ENCODE results near the gene ZMIZ2.

Gene ZMIZ2

GRCh38 chr7:44756904-44757303 lies 8.3 kb downstream of the ZMIZ2 start:
- no peak for DNase-seq

DNA sequence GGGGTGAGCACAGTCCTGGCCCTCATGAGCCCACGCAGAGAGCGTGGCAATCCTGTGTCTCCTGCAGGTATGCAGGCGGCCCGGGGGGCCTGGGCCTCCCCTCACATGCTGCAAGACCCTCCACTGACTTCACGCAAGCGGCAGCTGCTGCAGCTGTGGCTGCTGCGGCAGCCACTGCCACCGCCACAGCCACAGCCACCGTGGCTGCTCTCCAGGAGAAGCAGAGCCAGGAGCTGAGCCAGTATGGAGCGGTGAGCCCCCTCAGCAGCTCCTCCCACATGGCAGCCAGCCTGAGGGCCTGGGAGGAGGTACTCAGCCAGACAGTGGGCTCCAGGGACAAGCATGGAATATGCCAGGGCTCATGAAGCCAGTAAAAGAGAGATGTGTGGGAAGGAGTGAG lies 8.7 kb downstream of the ZMIZ2 start:
- DNase-seq, result no peak

DNA sequence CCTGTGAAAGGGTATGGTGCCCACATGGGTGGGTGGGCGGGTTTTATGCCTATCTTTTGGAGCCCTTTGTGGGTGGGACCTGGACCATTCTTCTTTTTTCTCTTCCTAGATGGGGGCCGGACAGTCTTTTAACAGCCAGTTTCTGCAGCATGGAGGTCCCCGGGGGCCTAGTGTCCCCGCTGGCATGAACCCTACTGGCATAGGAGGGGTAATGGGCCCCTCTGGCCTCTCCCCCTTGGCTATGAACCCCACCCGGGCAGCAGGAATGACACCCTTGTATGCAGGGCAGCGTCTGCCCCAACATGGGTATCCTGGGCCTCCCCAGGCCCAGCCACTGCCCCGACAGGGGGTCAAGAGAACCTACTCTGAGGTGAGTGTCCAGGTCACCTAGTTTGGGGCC lies 9.1 kb downstream of the ZMIZ2 start:
- DNase-seq, result no peak

DNA sequence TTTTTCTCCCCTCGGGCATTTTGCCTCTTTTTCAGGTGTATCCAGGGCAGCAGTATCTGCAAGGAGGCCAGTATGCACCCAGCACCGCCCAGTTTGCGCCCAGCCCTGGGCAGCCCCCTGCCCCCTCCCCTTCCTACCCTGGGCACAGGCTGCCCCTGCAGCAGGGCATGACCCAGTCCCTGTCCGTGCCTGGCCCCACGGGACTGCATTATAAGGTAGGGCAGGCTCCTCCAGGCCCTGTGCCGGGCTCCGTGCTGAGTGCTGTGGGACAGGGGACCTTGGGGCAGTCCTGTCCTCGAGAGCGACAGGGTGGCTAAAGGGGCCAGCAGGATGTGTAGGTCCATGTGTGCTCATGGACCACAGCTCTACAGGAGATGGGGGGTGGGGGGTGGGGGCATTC lies 10.6 kb downstream of the ZMIZ2 start:
- DNase-seq, result no peak

GRCh38 chr7:44760034-44760580 lies 11.5 kb downstream of the ZMIZ2 start:
- DNase-seq, result no peak

DNA sequence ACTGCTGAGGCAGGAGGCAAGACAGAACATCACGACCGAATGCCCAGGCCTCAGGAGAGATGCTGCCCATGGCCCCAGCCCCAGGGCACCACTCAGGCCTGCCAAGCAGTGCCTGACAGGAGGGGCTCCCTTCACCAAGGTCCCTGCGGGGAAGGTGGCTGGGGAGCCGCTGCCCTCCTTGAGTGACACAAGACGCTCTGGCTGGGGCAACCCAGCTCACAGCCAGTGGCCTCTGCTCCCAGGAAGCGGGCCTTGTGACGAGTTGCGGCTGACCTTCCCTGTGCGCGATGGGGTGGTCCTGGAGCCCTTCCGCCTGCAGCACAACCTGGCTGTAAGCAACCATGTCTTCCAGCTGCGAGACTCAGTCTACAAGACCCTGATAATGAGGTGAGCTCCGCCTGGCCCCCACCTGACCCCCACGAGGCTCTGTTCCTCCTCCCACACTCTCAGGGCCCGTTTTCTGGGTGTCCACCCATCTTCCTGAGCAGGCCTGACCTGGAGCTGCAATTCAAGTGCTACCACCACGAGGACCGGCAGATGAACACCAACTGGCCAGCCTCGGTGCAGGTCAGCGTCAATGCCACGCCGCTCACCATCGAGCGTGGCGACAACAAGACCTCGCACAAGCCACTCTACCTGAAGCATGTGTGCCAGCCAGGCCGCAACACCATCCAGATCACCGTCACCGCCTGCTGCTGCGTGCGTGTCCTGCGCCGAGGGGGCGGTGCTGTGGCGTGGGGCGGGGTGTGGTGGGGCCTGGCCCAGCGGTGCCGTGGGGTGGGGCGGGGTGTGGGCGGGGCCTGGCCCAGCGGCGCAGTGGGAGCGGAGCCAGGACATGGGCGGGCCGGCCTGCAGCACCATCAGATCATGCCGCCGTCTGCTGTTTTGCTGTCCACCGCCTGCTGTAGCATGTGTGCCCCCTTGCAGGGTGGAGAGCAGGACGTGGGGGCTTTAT lies 12.8 kb downstream of the ZMIZ2 start:
- no peak for DNase-seq

- DNase-seq, result no peak
Observed at GRCh38 chr7:44762300-44762699, 13.7 kb downstream of the ZMIZ2 start.

DNA sequence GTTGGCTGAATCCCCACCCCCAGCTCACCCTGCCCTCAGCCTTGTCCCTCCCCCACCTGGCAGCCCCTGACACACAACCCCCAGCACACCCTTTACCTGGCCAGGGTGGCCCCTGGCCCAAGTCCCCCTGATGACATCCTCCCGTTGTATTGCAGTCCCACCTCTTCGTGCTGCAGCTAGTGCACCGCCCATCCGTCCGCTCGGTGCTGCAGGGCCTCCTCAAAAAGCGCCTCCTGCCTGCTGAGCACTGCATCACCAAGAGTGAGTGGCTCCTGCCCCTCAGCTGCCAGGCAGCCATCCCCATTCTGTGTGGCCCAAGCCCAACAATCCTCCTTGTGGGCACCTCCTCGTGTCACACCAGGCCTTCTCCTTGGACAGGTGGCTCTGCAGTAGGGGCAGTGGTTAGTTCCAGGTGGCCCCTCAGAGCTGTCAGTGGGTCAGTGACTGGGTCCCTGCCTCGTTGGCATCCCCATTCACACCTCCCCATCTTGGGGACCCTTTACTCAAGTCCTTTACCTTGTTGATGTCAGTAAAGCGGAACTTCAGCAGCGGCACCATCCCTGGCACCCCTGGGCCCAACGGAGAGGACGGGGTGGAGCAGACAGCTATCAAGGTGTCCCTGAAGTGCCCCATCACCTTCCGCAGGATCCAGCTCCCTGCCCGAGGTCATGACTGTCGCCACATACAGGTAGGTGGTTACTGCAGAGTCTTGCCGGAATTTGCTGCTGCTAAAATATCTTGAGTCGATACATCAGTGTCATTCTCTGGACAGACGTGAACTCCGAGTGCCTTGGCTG lies 14.3 kb downstream of the ZMIZ2 start:
- DNase-seq, result no peak

GRCh38 chr7:44764081-44764480 lies 15.4 kb downstream of the ZMIZ2 start:
- no peak for DNase-seq

GRCh38 chr7:44764665-44765578 lies 16.3 kb downstream of the ZMIZ2 start:
- DNase-seq, result no peak

- no peak for DNase-seq
Observed at GRCh38 chr7:44765579-44766415, 17.1 kb downstream of the ZMIZ2 start.

- no peak for DNase-seq
Observed at GRCh38 chr7:44766416-44766801, 17.8 kb downstream of the ZMIZ2 start.

- DNase-seq, result no peak
Observed at GRCh38 chr7:44767134-44767911, 18.7 kb downstream of the ZMIZ2 start.

GRCh38 chr7:44767912-44768627 lies 19.4 kb downstream of the ZMIZ2 start:
- DNase-seq, result no peak

GRCh38 chr7:44768628-44769371 lies 20.2 kb downstream of the ZMIZ2 start:
- DNase-seq, result no peak

DNA sequence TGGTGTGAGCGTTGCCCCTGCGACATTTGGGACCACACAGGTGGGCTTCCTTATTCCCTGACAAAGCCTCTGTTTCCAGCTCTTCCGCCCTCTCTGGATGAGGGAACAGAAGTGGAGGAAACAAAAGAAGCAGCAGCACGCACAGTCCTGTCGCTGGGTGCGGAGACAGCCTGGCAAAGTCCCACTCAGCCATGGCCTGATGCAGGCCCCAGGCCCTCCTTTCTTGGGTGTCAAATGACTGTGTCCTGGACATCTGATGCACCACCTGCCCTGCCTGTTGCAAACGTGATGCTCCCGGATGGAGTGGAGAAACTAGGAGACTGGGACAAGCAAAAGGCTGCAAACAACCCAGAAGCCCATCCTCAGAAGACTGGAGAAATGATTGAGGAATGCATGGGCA lies 20.7 kb downstream of the ZMIZ2 start:
- no peak for DNase-seq

GRCh38 chr7:44769776-44770294 lies 21.2 kb downstream of the ZMIZ2 start:
- no peak for DNase-seq

DNA sequence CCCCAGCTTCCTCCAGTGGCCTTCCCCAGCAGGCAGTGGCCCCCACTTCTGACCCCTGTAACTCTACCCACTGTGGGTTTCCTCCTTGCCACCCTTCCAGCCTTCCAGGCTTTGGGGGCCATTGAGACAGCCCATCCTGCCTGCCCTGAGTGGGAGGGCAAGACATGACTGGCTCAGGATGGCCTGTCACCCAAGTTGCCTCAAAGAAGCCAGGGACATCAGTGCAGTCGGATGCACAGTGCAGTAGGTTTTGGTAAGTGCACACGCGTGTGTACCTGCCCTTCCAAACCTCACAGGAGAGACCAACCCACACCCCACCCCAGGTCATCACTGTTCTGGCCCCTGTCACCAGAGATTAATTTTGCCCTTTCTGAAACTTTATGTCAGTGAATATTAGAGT lies 22.7 kb downstream of the ZMIZ2 start:
- no peak for DNase-seq

- DNase-seq, result no peak
Observed at GRCh38 chr7:44772440-44772839, 23.8 kb downstream of the ZMIZ2 start.

All from COR-L47 (cell line).